Measurements from ENCODE around the gene BMPER.

Gene BMPER

GRCh38 chr7:33979300-33979806, 74.0 kb downstream of the BMPER start:
- Histone ChIP-seq H3K27me3 (replicated peaks; ENCODE audit: control insufficient read depth, insufficient read depth, low read length) (no peaks in the 10 kb centered on the region), H3K4me1 (ENCODE audit: control insufficient read depth, insufficient read depth, low read length) (peaks cover 42% of the 10 kb centered on the region), H3K4me3 (ENCODE audit: low read length) (no peak overlapping the region), H3K9ac (ENCODE audit: low read length) (no peak overlapping the region), H3K36me3 (ENCODE audit: control insufficient read depth, insufficient read depth, low read length, severe bottlenecking) (peaks cover 37% of the 10 kb centered on the region), H3K9me3 (ENCODE audit: control insufficient read depth, low read length) (no peaks in the 10 kb centered on the region)
- DNase-seq (ENCODE audit: low read depth): peak; percentile 2

- H3K27me3 ChIP-seq (replicated peaks; ENCODE audit: control insufficient read depth, insufficient read depth, low read length): no peaks in the 10 kb centered on the region
- no peak overlapping the region for H3K4me3 ChIP-seq (ENCODE audit: low read length)
- H3K4me1 ChIP-seq (ENCODE audit: control insufficient read depth, insufficient read depth, low read length): peaks cover 42% of the 10 kb centered on the region
- peaks cover 32% of the 10 kb centered on the region for H3K36me3 ChIP-seq (ENCODE audit: control insufficient read depth, insufficient read depth, low read length, severe bottlenecking)
- no peaks in the 10 kb centered on the region for H3K9me3 ChIP-seq (ENCODE audit: control insufficient read depth, low read length)
- H3K9ac ChIP-seq (ENCODE audit: low read length): peak overlapping the region; percentile 81
- DNase-seq (ENCODE audit: low read depth): peak; percentile 73
These were observed 74.5 kb downstream of the BMPER start for GRCh38 chr7:33979807-33980355.

DNA sequence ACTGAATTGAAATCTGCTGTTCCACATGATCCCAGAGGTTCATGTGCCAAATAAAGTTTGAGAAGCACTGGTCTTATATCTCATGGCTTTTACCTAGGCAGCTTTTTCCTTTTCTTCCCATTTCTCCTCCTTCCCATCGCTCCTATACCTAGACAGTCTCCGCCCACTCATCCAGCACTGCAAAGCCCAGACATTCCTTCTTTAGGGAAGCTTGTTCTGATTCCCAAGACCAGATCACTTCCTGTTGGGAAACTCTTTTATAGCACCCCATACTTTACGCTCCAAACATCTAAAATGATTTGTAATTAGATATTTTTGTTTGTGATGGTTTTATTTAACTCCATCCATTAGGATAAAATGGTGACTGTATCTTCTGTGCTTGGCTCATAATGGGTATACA, 75.9 kb downstream of the BMPER start:
- no peaks in the 10 kb centered on the region for H3K9me3 ChIP-seq (ENCODE audit: control insufficient read depth, low read length)
- no peak for DNase-seq (ENCODE audit: low read depth)
- no peaks in the 10 kb centered on the region for H3K27me3 ChIP-seq (replicated peaks; ENCODE audit: control insufficient read depth, insufficient read depth, low read length)
- H3K4me3 ChIP-seq (ENCODE audit: low read length): no peak overlapping the region
- peaks cover 24% of the 10 kb centered on the region for H3K36me3 ChIP-seq (ENCODE audit: control insufficient read depth, insufficient read depth, low read length, severe bottlenecking)
- H3K9ac ChIP-seq (ENCODE audit: low read length): peak overlapping the region; percentile 81
- peaks cover 45% of the 10 kb centered on the region for H3K4me1 ChIP-seq (ENCODE audit: control insufficient read depth, insufficient read depth, low read length)

- peaks cover 51% of the 10 kb centered on the region for H3K4me1 ChIP-seq (ENCODE audit: control insufficient read depth, insufficient read depth, low read length)
- H3K36me3 ChIP-seq (ENCODE audit: control insufficient read depth, insufficient read depth, low read length, severe bottlenecking): peaks cover 20% of the 10 kb centered on the region
- DNase-seq (ENCODE audit: low read depth): peak; percentile 29
- peak overlapping the region; percentile 81 for H3K9ac ChIP-seq (ENCODE audit: low read length)
- no peaks in the 10 kb centered on the region for H3K9me3 ChIP-seq (ENCODE audit: control insufficient read depth, low read length)
- H3K4me3 ChIP-seq (ENCODE audit: low read length): peak overlapping the region; percentile 31
- H3K27me3 ChIP-seq (replicated peaks; ENCODE audit: control insufficient read depth, insufficient read depth, low read length): no peaks in the 10 kb centered on the region
These were observed 76.5 kb downstream of the BMPER start for GRCh38 chr7:33981671-33982424.

DNA sequence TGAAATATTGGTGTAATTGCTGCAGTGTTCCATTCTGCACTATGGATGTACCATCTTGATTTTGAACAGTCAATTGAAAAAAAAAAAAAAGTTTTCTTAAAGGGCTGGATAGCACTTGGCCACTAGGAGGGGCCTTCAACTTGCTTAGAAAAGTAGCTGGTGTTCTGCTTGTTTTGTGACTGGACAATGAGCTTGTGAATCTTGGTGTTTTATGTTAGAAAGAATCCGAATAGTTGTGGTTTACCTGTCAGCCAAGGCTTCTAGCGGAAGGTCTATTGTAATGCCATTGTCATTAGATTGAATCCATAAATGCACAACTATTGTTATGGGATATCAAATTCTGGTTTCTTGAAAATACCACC, 77.1 kb downstream of the BMPER start:
- Histone ChIP-seq H3K36me3 (ENCODE audit: control insufficient read depth, insufficient read depth, low read length, severe bottlenecking) (peaks cover 15% of the 10 kb centered on the region), H3K4me1 (ENCODE audit: control insufficient read depth, insufficient read depth, low read length) (peaks cover 57% of the 10 kb centered on the region), H3K27me3 (replicated peaks; ENCODE audit: control insufficient read depth, insufficient read depth, low read length) (no peaks in the 10 kb centered on the region), H3K9ac (ENCODE audit: low read length) (peak overlapping the region; percentile 68), H3K4me3 (ENCODE audit: low read length) (no peak overlapping the region), H3K9me3 (ENCODE audit: control insufficient read depth, low read length) (no peaks in the 10 kb centered on the region)
- peak; percentile 49 for DNase-seq (ENCODE audit: low read depth)

- Histone ChIP-seq H3K36me3 (ENCODE audit: control insufficient read depth, insufficient read depth, low read length, severe bottlenecking) (no peaks in the 10 kb centered on the region), H3K9me3 (ENCODE audit: control insufficient read depth, low read length) (no peaks in the 10 kb centered on the region), H3K9ac (ENCODE audit: low read length) (peak overlapping the region; percentile 75), H3K4me1 (ENCODE audit: control insufficient read depth, insufficient read depth, low read length) (peaks cover 45% of the 10 kb centered on the region), H3K4me3 (ENCODE audit: low read length) (peak overlapping the region; percentile 63), H3K27me3 (replicated peaks; ENCODE audit: control insufficient read depth, insufficient read depth, low read length) (no peaks in the 10 kb centered on the region)
- no peak for DNase-seq (ENCODE audit: low read depth)
These were observed 81.1 kb downstream of the BMPER start for GRCh38 chr7:33986451-33986850.

DNA sequence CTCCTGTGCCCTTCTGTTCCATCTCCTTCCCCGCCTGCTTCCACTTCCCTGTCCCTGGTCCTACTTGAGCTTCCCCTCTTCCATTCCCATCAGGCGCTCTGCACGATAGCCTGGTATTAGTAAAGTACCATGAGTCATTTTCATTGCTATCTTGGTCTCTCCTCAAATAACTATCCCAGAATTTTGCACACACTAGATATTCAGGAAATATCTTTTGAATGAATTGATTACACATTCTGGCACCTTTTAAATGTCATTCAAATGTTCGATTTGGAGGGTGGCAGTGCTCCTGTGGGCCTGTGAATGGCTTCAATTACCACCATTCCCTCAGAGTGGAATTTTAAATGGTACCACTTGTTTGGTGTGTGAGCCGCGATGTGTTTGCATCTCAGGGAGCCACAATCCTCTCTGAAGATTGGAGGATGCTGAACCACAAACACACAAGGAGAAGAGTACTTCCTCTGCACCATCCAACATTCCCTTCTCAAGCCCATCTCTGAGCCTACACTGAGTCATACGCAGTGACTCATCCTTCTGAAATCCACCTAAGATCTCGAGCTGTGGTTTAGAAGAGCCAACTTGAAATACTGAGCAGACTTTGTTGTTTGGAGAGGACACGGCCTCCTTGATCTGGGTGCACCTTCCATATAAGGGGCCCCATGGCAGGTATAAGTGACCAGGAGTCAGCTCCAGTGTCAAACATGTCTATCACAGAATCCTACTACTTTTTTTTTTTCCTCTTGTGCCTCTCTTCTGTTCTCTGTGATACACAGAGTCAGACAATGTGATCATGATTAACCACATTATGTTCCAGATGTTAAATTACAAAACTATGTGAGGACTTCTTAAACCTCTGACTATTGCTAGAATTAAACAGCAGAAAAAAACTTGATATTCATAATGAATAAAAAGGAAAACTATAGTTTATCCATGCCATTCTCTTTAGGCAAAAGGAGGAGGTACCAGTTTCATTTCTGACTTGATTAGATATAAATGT, 81.9 kb downstream of the BMPER start:
- Histone ChIP-seq H3K9ac (ENCODE audit: low read length) (peak overlapping the region; percentile 75), H3K27me3 (replicated peaks; ENCODE audit: control insufficient read depth, insufficient read depth, low read length) (no peaks in the 10 kb centered on the region), H3K4me3 (ENCODE audit: low read length) (peak overlapping the region; percentile 63), H3K4me1 (ENCODE audit: control insufficient read depth, insufficient read depth, low read length) (peaks cover 38% of the 10 kb centered on the region), H3K9me3 (ENCODE audit: control insufficient read depth, low read length) (no peaks in the 10 kb centered on the region), H3K36me3 (ENCODE audit: control insufficient read depth, insufficient read depth, low read length, severe bottlenecking) (no peaks in the 10 kb centered on the region)
- peak; percentile 94 for DNase-seq (ENCODE audit: low read depth)

DNA sequence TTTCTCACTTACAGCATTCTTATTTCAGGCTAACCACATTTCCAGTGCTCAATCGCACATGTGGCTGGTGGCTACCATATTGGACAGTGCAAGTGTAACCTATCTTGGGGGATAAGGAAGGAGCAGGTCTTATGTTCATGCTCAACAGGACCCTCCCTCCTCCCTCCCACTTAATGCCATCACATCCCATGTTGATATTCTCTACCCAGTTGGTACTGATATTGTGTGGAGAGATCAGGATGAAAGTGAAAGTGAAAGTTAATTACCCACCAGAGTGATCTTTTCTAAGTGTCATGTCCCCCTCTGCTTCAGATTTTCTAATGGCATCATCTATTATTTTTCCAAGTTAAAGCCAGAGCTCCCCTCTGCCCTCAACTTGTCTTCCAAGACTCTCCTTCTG, 91.6 kb downstream of the BMPER start:
- Histone ChIP-seq H3K36me3 (ENCODE audit: control insufficient read depth, insufficient read depth, low read length, severe bottlenecking) (no peaks in the 10 kb centered on the region), H3K4me1 (ENCODE audit: control insufficient read depth, insufficient read depth, low read length) (peaks cover 13% of the 10 kb centered on the region), H3K4me3 (ENCODE audit: low read length) (no peak overlapping the region), H3K9ac (ENCODE audit: low read length) (no peak overlapping the region), H3K9me3 (ENCODE audit: control insufficient read depth, low read length) (no peaks in the 10 kb centered on the region), H3K27me3 (replicated peaks; ENCODE audit: control insufficient read depth, insufficient read depth, low read length) (no peaks in the 10 kb centered on the region)
- DNase-seq (ENCODE audit: low read depth): no peak

- H3K9me3 ChIP-seq (ENCODE audit: control insufficient read depth, low read length): no peaks in the 10 kb centered on the region
- no peak overlapping the region for H3K4me3 ChIP-seq (ENCODE audit: low read length)
- peak overlapping the region; percentile 10 for H3K9ac ChIP-seq (ENCODE audit: low read length)
- no peak for DNase-seq (ENCODE audit: low read depth)
- peaks cover 13% of the 10 kb centered on the region for H3K4me1 ChIP-seq (ENCODE audit: control insufficient read depth, insufficient read depth, low read length)
- no peaks in the 10 kb centered on the region for H3K36me3 ChIP-seq (ENCODE audit: control insufficient read depth, insufficient read depth, low read length, severe bottlenecking)
- no peaks in the 10 kb centered on the region for H3K27me3 ChIP-seq (replicated peaks; ENCODE audit: control insufficient read depth, insufficient read depth, low read length)
These were observed 93.1 kb downstream of the BMPER start for GRCh38 chr7:33998476-33998875.

DNA sequence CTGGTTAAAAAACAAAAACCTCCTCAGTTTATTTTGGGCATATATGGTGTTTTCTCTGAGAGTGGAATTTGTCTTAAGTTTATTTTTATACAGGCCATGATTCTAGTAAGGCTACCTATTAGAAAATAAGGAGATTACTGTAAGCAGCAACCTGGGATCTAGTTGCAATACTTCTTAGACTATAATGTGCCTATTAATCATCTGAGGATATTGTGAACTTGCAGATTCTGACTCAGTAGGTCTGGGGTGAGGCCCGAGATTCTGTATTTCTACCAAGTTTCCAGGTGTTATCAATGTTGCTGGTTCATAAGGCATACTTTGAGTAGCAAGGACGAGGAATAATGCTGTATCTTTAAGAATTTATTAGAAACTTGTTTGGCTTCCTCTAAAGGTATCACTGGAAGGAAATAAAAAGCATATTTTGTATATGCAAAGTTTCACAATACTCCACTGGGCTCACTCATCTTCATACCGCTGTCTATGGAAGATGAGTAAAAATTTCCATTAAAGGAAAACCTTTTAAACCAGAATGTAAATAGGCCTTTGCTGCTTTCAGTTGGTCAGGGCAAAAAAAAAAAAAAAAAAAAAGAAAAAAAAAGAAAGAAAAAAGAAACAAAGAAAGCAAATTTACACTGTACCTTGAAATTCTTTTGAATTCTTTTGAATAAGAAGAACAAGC, 105.8 kb downstream of the BMPER start:
- Histone ChIP-seq H3K4me1 (ENCODE audit: control insufficient read depth, insufficient read depth, low read length) (peaks cover 27% of the 10 kb centered on the region), H3K36me3 (ENCODE audit: control insufficient read depth, insufficient read depth, low read length, severe bottlenecking) (peaks cover 7% of the 10 kb centered on the region), H3K9me3 (ENCODE audit: control insufficient read depth, low read length) (no peaks in the 10 kb centered on the region), H3K4me3 (ENCODE audit: low read length) (peak overlapping the region; percentile 52), H3K27me3 (replicated peaks; ENCODE audit: control insufficient read depth, insufficient read depth, low read length) (no peaks in the 10 kb centered on the region), H3K9ac (ENCODE audit: low read length) (peak overlapping the region; percentile 62)
- peak; percentile 44 for DNase-seq (ENCODE audit: low read depth)

All from adipocyte (in vitro differentiated cells).